Head of caudate nucleus (tissue), 42 donors: ENCODE results near the gene CSKMT.
"Not testable (repeated sequence)": the region's sequence is repeated elsewhere in the genome, so short reads cannot be mapped to it uniquely, and the experiment has no call there.

Experiments used
- DNase-seq, 42 donors: peaks; one replicate each; pipeline versions ENCODE4 v3.0.0 to v3.0.0-alpha.2; 2020 to 2021; ENCODE audit warnings: mixed read lengths in 7 of 42
- intact Hi-C: fragments of 100-400 bp; cut with DNase I; formaldehyde crosslinking; loops from one replicate; pipeline ENCODE4 v1.15.0; 2022

The CSKMT gene

DNA sequence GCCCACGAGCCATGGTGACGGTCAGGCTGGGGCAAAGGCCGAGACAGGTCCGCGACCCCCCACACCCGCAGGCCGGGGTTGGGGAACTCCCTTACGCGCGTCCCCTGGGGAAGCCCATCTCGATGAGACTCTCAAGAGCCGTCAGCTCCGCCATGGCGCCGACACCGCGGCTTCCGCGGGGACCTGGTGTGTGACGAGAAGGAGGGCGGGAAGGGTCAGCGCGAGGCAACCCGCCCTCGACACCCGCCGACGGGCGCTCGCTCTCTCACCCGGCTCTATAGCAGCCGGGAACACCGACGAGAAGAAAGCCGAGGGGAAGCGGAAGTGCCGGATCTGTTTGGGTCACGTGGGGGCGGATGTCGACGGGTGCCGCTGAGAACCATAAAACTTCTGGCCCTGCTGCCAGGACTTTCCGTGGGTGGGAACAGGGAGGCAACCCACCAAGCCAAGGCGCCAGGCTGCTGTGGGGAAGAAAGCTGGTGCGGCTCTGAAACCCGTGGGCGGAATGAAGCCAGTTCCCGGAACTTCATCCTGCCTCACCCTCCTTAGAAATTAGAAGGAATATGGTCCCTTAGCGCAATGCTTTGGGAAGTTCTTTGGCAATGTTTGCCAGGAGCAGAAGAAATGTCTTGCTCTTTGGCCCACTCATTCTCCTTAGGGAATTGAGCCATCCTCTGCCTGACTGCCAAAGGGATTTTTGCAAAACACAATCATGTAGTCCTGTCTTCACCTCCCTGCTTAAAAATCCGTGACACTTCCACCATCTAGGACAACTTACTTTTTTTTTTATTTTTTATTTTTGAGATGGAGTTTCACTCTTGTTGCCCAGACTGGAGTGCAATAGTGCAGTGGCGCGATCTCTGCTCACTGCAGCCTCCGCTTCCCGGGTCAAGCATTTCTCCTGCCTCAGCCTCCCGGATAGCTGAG, 13.9 kb downstream of the CSKMT start, which contains the start of gene UBXN1:
Gene UBXN1 (minus strand): TSS at position 304 of the 927 bp plus-strand sequence. CDS start 150 bp downstream, at position 154.
- intact Hi-C loops, result loop anchor here (5.0 kb wide), 1 partner anchor 87 kb away; the partner anchor contains the start of gene TUT1

DNA sequence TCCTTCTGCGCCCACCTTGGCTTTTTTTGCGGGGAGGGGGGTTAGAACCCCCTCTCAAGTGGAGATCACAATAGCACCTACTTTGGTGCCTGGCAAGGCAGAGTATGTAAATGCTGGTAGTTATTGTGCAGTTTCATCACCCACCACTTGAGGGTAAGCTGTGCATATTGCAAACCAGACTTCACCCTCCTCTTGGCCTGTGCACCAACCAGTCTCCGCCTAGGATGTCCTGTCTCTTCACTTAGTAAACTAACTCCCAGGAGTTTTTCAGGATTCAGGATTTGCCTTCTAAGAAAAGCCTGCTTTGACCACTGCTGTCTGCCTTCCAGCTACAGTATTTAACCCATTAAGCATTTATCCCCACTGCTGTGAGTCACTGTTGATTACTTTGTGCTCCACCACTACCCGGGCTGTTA, 15.7 kb downstream of the CSKMT start:
- DNase-seq, result peak in 5 of 42 donors; percentile 11 to 45 (median 26)
- intact Hi-C loops, result no loop called here

More for the DNA sequence above, 13.9 kb downstream of the CSKMT start, which contains the start of gene UBXN1:
- DNase-seq, result peak; percentile 78 to 97 (median 90)

DNA sequence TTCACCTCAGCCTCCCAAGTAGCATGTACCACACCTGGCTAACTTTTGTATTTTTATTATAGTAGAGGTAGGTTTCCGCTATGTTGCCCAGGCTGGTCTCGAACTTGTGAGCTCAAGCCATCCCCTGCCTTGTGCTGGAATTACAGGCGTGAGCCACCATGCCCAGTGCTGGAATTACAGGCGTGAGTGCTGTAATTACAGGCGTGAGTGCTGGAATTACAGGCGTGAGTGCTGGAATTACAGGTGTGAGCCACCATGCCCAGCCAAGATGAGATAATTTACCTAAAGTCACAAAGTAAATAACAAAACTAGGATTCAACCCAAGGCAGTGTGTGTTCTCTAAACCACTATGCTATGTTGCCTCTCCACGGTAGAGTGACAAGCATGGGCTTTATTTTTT, 17.4 kb downstream of the CSKMT start:
- no peak for DNase-seq
- intact Hi-C loops, result no loop called here

DNA sequence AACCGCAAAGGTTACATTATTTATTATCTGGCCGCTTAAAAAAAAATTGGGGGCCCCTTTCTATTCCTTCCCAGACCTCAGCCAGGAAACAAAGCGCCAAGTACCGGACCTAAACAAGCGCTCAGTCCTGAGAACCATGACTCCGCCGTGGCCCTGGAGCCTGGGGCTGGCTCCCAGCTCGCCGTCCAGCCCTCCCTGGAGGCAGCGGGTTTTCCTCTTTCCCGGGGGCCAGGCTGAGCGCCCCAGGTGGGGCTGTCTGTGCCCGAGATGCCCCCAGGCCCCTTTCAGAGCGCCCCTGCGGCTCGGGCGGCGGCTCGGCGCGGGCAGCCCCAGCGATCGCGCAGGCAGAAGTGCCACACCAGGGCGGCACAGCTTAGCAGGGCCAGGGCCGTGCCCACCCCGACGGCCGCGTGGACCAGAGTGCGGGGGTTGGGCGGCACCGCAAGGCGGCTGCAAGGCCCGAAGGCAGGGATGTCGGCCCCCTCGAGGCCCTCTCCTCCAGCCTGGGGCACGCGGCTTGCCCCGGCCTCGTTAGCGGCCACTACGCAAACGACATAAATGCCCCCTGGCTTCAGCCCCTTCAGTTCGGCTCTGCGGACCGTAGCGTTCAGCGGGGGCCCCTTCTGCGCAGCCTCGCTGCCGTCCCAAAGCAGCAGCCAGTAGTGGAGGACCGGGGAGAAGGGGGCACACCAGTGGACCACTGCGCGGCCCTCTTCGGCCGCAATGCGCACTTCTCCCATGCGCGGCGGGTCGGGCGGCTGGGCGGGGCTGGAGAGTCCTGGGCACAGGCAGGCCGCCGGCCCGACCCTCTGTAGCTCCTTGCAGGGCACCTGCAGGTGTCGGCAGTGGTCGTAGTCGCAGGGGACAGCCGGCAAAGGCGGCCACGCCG, 22.6 kb downstream of the CSKMT start:
- no peak for DNase-seq
- intact Hi-C loops, result no loop called here

DNA sequence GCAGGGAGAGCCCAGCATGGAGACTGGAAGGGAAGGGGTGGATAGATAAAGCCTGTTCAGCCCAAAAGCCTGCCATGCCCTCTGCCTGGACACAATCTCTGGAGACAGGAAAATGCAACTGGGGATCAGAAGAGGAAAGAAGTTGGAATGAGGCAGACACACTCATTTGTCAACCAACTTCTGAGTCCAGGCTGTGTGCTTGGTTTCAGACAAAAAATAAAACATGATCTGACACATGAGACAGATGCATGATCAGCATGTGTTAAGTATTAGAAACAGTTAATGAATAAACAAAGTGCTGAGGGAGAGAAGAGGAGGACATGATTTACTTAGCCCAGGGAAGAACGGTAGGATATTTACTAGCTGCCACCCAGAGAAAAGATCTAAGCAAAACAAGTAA, 23.4 kb downstream of the CSKMT start:
- no peak for DNase-seq
- intact Hi-C loops, result no loop called here

DNA sequence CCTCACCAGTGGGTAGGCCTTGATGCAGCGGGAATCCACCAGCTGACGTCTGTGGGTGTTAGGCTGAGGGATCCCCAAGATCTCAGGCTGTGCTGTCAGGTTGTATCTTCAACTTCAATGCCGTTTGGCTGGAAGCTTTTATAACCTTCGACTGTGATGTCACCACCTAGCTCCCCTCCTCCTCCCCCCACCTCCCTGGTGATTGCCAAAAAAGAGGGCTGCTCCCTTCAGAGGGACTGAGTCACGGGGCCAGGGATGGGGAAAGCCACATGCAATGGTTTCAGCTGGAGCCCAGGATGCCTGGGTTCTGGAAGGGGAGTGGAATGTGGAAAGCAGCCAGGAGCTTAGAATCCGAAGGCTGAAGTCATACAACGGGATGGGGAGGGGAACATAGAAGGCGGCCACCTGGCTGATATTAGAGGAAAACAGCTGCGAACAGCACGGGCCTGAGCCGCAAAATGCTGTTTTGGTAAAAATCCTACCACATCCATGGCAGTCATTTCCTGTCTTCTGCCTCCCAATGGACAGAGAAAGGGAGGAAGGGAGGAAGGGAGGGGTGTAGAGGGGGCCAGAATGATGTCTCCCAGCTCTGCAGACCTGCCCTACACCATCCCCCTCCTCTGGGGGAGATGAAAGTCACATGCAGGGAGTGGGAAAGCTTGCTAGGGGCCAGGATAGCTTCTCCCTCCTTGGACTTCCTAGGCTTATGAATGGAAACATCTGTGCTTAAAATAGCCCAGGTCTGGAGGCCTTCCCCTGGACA, 24.5 kb downstream of the CSKMT start, which contains the start of gene LRRN4CL:
Gene LRRN4CL (minus strand): TSS at position 110 of the 763 bp plus-strand sequence. CDS start 1,022 bp downstream, outside the sequence.
- intact Hi-C loops, result no loop called here

DNA sequence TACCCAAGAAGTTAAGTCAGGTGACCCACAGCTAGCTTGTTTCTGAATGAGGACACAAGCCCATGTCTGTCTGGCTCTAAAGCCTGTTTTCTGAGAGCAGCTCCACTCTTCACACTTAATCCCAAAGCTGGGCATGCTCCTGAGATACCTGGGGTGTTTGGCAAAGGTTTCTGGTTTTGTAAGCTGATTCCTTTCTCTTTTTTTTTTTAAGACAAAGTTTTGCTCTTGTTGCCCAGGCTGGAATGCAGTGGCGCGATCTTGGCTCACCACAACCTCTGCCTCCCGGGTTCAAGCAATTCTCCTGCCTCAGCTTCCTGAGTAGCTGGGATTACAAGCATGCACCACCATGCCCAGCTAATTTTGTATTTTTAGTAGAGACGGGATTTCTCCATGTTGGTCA, 28.5 kb downstream of the CSKMT start:
- intact Hi-C loops, DNase-seq: not testable (repeated sequence)

More for the DNA sequence above, 24.5 kb downstream of the CSKMT start, which contains the start of gene LRRN4CL:
- DNase-seq, result peak; percentile 29 to 91 (median 69)

DNA sequence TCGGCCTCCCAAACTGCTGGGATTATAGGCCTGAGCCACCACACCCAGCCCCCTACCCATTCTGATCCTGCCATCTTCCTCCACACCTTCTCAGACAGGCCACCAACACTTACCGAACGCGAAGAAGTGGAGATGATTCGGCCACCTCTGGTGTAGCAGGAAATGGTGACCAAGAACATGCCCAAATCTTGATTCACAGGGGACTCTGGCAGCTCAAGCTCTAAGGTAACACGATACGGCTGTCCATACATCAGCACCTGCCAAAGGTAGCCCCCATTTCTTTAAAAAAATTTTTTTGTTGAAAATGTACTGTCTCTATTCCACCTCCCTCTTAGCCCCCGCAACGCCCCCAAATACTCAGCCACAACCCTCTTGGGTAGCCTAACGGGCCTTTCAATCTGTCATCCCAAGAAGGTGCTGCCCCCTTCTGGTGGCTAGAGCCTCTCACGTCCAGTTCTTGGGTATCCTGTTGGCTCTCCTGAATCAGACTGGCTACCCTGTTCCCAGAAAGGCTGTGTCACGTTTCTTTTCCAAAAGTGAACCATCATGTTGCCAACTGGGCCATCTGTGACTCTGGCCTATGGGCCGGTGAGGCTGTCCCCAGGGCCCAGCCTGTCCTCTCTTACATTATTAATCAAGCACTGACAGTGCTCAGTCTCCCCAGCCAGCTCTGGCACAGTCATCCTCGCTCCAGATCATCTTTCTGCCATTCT, 29.5 kb downstream of the CSKMT start:
- peak; percentile 39 to 91 (median 76) for DNase-seq
- intact Hi-C loops, result no loop called here

DNA sequence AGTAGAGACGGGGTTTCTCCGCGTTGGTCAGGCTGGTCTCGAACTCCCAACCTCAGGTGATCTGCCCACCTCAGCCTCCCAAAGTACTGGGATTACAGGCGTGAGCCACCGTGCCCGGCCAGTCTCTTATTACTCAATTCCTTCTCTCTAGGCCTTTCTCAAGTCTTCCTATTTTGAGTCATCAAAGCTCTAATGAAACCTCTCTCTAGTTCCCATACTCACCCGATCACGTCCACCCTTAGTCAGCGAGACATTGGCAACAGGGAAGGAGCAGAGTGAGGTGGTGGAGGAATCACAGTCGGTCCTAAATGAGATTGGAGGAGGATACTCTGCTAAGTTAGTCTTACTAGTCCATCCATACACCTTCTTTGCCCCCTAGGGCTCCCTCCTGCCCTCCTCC, 37.1 kb downstream of the CSKMT start:
- no peak for DNase-seq
- intact Hi-C loops, result loop anchor here (10.0 kb wide), 1 partner anchor 307 kb away; no protein-coding TSS in a partner anchor

DNA sequence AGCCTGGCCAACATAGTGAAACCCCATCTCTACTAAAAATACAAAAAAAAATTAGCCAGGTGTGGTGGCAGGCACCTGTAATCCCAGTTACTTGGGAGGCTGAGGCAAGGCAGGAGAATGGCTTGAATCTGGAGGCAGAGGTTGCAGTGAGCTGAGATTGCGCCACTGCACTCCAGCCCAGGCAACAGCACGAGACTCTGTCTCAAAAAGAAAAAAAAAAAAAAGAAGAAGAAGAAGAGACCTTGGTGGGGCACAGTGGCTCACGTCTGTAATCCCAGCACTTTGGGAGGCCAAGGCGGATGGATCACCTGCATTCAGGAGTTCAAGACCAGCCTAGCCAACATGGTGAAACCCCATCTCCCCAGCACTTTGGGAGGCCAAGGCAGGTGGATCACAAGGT, 38.8 kb downstream of the CSKMT start:
- DNase-seq, result not testable (repeated sequence)
- intact Hi-C loops, result loop anchor here (10.0 kb wide), 1 partner anchor 309 kb away; no protein-coding TSS in a partner anchor

DNA sequence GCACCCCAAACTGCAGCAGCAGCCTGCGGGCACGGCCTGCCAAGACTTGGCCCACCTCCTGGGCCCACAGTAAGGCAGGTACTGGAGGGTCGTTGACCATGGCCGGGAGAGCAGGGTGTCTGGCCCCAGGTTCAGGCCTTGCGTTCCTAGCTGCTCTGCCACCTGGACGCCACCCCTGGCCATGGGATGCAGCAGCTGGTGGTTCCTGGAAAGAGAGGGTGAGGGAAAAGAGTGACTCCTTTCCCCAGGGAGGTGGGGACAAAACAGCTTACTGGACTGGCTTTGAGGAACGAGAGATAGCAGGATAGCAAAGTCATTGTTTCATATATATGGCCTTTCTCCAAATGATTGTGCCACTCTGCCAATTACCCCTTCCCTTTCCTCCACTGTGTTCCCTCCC, 40.3 kb downstream of the CSKMT start:
- DNase-seq, result no peak
- intact Hi-C loops, result loop anchor here (10.0 kb wide), 1 partner anchor 311 kb away; no protein-coding TSS in a partner anchor

DNA sequence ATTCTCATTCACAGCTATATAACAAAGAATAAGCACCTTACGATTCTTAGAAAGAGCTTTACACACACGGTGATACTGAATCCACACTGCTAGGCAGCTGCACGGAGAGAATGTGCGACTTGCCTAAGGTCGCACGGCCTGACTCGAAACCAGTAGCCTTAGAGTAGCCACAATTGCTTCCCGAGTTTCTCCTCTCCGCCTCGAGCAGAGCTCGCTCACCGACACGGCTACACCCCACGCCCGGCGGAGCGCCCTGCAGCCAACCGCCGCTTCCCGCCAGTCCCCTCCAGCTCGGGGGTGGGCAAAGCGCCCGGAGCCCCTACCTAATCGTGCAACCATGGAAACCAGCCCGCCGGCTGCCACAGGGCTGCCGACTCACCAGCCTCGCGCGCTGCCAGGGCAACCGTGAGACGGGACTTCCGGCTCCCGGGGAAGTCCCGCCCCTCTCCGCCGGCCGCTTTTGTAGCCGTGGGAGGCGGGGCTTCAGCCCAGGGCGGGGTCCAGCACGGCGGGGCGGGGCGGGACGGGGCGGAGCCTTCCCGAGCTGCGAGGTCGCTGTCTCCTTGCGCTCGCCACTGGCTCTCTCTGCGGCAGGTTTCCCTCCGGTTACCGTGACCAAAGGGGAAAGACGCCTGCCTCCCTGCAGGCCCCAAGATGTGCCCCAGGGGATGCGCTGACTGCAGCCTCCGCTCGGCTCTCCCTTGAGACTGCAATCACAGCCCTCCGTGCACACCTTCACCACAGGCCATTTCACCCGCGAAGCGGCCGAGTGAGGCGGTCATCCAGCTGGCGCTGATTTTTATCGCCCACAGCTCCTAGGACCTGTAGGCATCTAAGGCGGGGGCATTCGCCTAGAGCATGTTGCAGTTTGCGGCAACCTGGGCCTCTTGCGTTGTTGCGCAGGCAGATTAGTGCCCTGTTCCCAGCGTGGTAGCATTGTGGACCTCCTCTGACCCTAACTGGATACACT, 41.1 kb downstream of the CSKMT start:
- intact Hi-C loops, result loop anchor here (10.0 kb wide), 1 partner anchor 311 kb away; no protein-coding TSS in a partner anchor
- peak; percentile 91 to 99 (median 97) for DNase-seq

DNA sequence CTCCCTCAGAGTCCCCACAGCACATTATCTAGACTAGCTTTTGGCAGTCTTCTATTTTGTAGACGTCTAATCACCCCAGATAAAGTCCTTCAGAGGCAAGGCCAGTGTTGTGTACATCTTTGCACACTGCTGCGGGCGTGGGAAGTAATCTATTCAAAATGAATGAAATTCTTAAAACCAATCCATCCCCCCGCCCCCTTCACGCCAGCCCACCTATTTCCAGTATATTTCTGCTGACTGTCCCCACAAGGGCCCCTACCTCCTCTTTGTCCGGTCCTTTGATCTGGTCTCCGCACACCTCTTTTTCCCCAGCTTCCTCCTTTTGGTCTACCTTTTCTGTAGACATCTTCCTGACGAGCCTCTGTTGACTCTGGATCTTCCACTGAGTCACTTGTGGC, 41.7 kb downstream of the CSKMT start:
- DNase-seq, result peak in 1 of 42 donors; percentile 39
- intact Hi-C loops, result loop anchor here (10.0 kb wide), 1 partner anchor 312 kb away; no protein-coding TSS in a partner anchor

DNA sequence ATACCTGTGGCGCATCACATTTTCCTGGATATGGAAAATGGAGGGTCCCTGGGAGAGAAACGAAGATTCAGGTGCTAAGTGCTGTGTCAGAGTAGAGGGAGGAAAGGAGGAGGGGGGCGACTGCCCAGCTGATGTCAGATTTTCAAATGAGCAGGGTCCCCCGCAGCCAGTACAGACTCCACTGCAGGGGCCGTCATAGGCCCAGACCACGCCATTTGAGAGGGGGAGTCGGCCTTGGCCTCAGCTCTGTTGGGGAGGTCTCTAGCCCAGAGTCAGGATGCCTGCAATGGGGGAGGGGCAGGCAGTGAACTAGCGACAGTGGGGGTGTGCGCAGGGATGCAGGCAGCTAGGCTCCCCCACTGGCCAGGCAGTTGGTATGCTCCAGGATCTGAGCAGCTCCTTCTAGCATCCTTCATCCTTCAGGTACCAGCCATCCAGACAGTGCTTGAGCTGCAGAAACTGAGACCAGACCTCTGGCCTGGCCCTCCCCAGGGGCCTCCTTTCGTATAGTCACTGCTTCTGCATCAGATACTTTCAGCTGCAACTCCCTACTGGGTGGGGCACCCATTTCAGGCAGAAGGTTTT, 42.3 kb downstream of the CSKMT start, which contains the start of the genes BSCL2 and GNG3:
Gene BSCL2 (minus strand): TSS at position 148 of the 585 bp plus-strand sequence. CDS start 229 bp downstream, outside the sequence.
Gene GNG3 (plus strand): TSS at position 400 of the 585 bp plus-strand sequence. CDS start 620 bp downstream, outside the sequence.
- DNase-seq, result peak; percentile 74 to 97 (median 90)
- intact Hi-C loops, result loop anchor here (10.0 kb wide), 1 partner anchor 313 kb away; no protein-coding TSS in a partner anchor

DNA sequence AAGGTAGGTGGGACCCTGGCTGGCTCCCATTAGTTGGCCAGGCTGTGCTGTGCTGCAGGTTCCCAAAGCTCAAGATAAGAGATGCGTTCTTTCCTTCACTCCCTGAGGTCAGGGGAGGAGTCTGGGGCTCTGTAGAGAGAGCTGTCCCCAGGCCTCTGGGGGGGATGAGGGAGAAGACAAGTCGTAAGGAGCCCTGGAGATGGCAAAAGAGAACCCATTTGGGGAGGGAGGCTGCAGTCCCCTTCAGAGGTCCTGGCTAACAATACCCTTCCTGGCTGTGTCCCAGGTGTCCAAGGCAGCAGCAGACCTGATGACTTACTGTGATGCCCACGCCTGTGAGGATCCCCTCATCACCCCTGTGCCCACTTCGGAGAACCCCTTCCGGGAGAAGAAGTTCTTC, 43.3 kb downstream of the CSKMT start:
- intact Hi-C loops, result loop anchor here (2.0 to 10.0 kb wide), 2 partner anchors 18 to 314 kb away; partner anchors contain the start of gene HNRNPUL2
- DNase-seq, result peak in 3 of 42 donors; percentile 5 to 38 (median 30)
